ENCODE data around the gene ATP10A.

Gene ATP10A

GRCh38 chr15:25797035-25797434 lies 66.1 kb downstream of the ATP10A start:
- H3K4me3 ChIP-seq (replicated peaks; ENCODE audit: low read depth, low read length), result no peak overlapping the region
- no peak for DNase-seq (ENCODE audit: low read depth)
- TF ChIP-seq, protein P1, sequence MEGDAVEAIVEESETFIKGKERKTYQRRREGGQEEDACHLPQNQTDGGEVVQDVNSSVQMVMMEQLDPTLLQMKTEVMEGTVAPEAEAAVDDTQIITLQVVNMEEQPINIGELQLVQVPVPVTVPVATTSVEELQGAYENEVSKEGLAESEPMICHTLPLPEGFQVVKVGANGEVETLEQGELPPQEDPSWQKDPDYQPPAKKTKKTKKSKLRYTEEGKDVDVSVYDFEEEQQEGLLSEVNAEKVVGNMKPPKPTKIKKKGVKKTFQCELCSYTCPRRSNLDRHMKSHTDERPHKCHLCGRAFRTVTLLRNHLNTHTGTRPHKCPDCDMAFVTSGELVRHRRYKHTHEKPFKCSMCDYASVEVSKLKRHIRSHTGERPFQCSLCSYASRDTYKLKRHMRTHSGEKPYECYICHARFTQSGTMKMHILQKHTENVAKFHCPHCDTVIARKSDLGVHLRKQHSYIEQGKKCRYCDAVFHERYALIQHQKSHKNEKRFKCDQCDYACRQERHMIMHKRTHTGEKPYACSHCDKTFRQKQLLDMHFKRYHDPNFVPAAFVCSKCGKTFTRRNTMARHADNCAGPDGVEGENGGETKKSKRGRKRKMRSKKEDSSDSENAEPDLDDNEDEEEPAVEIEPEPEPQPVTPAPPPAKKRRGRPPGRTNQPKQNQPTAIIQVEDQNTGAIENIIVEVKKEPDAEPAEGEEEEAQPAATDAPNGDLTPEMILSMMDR (IDR thresholded peaks at IDR 0.05; ENCODE audit: low read length, missing control alignments), result no peak

DNA sequence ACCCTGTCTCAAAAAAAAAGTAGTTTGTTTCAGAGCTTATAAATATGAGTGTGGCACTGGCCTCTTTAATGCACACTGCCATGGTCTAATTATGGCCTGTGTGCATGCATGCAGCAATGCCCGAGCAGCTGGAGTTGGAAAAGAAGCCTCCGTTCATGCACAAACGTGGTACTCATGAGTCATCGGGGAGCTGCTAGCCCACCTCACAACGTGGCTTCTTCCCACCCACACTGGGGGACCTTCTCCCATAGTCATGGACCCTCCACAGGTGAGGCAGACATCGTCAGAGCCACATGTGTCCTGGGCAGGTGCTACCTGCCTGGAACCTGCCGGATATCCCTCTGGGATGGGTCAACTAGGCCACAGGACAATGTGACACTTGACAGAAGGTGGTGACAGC lies 66.7 kb downstream of the ATP10A start:
- TF ChIP-seq, protein P1 (IDR thresholded peaks at IDR 0.05; ENCODE audit: low read length, missing control alignments), result no peak
- no peak overlapping the region for H3K4me3 ChIP-seq (replicated peaks; ENCODE audit: low read depth, low read length)
- DNase-seq (ENCODE audit: low read depth), result no peak

GRCh38 chr15:25795712-25796111 lies 67.4 kb downstream of the ATP10A start:
- TF ChIP-seq, protein P1 (IDR thresholded peaks at IDR 0.05; ENCODE audit: low read length, missing control alignments), result no peak
- DNase-seq (ENCODE audit: low read depth), result no peak
- no peak overlapping the region for H3K4me3 ChIP-seq (replicated peaks; ENCODE audit: low read depth, low read length)

GRCh38 chr15:25795061-25795460 lies 68.1 kb downstream of the ATP10A start:
- TF ChIP-seq, protein P1 (IDR thresholded peaks at IDR 0.05; ENCODE audit: low read length, missing control alignments), result no peak
- no peak overlapping the region for H3K4me3 ChIP-seq (replicated peaks; ENCODE audit: low read depth, low read length)
- no peak for DNase-seq (ENCODE audit: low read depth)

- DNase-seq (ENCODE audit: low read depth), result no peak
- TF ChIP-seq, protein P1 (IDR thresholded peaks at IDR 0.05; ENCODE audit: low read length, missing control alignments), result no peak
- no peak overlapping the region for H3K4me3 ChIP-seq (replicated peaks; ENCODE audit: low read depth, low read length)
Measured at GRCh38 chr15:25793354-25794050, 69.6 kb downstream of the ATP10A start.

- no peak for DNase-seq (ENCODE audit: low read depth)
- no peak overlapping the region for H3K4me3 ChIP-seq (replicated peaks; ENCODE audit: low read depth, low read length)
- TF ChIP-seq, protein P1 (IDR thresholded peaks at IDR 0.05; ENCODE audit: low read length, missing control alignments), result no peak
Measured at GRCh38 chr15:25792128-25792527, 71.0 kb downstream of the ATP10A start.

Measured in fibroblast of pulmonary artery (primary cell).